Hematopoietic multipotent progenitor cell (in vitro differentiated cells): ENCODE data around the gene USP6NL. TPM values are rescaled to one million over a fixed set of nuclear protein-coding genes. Genes with fewer than 3 reads are reported as not detected.
A peak's percentile ranks its signal among the peaks of the same experiment; 100 is the strongest.

Source experiments
- DNase-seq, 3 donors: peaks; one replicate each; pipeline ENCODE4 v3.0.0-alpha.2; 2011 to 2015; ENCODE audit warnings: low read depth in 2 of 3, low spot score in 2 of 3
- total RNA-seq: library from RNA; depleted of rRNA; stranded (reverse); fragments of >200 nt; gene quantifications from one replicate; pipeline ENCODE4 v1.2.3, GENCODE V29; 2012

USP6NL gene
- total RNA-seq, 1 donor, result 18.9 TPM

DNA sequence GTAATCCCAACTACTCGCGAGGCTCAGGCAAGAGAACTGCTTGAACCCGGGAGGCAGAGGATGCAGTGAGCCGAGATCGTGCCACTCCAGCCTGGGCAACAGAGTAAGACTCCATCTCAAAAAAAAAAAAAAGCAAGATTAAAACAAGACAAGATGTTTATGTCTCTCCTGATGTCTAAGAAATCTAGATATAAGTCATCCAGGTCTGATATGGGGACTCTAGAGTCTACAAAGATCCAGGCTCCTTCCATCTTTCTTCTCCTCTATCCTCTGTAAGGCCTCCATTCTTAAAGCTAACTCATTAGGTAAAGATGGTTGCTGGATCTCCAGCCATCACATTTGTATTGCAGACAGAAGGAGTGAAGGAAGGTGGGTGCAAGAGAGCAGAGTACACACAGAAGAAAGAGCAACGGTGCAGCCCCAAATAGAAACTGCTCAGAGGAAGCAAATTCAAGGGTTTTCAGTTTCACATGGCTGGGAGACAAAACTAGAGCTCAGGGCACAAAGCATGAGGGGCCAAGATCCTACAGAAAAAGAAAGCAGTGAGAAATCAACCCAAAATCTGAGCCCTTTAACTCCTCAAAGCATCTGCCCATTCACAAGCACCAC lies 57.6 kb downstream of the USP6NL start:
- DNase-seq, result no peak

DNA sequence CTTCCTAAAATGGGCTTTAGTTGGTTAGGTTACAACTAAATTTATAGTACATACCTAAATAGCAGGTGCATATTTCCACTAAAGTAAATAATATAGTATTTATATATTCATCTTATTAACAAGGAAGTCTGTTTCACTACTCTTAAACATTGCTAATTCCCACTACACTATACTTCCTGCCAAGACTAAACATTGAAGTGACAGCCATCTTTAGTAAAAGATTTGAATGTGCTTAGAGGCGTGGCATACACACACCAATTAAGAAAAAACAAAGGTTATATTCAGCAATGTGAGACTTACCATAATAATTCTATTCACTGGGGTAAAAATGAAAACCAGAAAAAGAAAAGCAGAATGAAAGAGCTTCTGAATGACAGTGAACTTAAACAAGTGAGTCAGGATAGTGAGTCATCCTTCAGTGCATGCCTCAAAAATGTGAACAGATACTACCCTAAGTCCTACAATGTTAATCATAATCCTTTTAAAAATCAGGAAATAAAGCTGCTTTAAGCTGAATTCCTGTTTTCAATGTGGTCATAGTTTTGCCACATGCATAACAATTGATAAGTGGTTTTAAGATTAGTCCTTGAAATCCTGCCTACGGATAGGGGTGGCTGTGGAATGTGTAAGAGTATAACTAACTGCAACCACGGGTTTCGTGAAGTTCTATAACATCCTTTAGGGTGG lies 59.4 kb downstream of the USP6NL start:
- DNase-seq, result peak in 2 of 3 donors; percentile 42 to 73

DNA sequence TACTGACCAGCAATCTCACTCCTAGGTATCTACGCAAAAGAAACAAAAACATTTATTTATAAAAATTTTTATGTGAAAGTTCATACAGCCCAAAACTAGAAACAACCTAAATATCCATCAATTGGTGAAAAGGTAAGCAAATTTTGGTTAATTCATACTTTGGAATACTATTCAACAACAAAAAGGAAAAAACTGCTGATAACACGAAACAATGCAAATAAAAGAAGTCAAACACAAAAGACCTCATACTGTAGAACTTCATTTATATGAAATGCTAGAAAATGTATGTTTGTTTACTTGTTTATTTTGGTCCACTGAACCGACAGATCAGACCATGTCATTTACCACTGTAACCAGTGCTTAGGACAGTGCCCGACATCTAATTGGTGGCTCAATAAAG lies 60.3 kb downstream of the USP6NL start:
- no peak for DNase-seq

DNA sequence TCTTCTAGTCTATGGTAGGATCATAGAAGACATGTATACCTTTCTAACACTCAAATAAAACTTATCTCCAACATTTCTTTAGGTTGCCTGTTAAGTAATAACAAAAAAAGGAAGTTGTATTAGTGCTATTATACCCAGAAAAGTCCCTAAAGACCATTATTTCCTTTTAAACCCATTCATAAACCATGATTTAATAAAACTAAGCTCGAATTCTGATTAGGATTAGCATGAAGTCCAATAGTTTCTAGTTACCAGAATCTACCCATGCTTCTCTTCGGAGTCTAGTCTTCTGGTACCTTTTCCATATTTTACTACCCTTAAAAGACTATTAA lies 62.7 kb downstream of the USP6NL start:
- no peak for DNase-seq

DNA sequence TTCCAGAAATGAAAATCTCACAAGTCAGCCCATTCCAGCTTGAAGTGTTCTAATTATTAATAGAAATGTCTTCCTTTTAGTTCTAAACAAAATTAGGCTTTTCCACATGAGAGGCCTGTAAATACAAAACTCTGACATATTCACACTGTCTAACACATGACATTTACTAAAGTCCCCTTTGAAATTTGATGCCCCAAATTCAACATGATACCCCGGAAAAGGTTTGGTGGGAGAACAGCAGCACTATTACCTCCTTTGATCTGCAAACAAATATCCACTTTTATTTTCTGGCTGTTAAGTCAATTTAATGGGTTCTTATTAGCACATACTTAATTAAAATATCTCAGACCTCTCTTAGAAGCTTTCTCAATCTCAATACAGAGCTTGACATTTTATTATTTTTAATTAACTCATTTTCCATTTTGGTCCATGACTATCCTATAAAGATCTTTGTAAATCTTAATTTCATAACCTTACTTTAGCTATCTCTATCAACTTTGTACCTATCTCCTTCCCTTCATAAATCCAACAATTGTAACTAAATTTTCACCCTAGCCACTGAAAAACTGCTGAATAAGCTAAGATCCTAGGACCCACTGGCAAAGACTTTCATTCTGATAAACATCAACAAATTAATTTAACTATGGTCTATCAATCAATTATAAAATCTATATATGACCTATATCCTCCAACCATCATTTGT lies 63.2 kb downstream of the USP6NL start:
- no peak for DNase-seq

DNA sequence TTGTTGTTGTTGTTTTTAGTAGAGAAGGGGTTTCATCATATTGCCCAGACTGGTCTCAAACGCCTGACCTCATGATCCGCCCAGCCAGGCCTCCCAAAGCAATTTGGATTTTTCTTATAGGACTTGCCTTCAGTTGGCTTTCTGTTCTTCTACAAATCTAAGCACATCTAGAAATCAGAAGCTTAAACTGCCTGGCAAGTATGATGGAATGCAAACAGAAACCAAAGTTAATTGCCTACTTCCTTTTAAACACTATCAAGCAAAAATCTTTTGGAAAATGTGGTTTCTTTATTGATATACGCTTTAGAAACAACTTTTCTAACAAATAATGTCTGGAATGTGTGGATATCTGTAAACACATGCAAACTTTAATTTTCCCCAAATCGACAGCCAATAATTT lies 64.9 kb downstream of the USP6NL start:
- no peak for DNase-seq

DNA sequence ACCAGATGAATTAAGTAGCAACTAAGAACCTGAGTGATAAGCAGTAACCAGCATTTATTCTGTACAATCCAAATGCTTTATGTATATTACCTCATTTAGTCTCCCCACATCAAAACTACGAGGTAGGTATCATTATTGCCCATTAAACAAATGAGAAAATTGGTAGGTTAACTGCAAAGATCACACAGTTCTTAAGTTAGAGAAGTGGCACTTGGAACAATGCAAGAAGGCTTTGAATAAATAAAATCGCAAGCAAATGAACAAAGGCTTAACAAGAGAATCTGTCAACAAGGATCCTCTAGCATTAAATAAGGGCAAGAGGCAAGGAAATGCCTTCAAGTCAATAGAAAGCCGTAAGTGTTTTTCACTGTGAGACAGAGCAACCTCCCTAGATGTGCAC lies 70.2 kb downstream of the USP6NL start:
- DNase-seq, result no peak

DNA sequence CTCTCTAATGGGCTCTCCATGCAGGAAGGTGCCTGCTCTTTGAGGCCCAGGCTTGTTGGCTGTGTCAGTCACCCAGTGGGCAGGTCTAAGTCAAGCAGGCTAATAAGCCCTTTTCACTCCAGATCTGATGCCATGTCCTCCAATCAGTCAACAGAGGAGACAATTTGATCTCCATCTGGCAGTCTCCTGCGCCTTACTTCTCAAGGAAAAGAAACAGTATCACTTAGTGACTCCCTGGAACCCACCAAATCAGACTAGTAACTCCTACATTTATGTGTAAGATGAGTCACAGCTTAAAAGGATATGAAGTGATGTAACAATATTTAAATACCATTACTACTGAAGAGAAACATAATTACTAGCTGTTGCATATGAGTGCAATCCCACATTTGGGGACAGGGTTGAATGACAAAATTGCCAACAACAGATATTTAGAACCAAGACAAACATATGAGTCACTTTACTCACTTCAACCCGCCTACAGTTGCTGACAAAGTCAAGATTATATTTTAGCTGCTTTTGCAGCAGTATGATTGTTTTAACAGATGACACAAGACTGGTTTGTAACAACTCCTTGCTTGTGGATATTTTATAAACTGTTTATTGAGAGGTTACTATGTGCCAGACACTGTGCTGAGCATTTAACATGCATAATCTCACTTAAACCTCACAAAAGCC lies 72.1 kb downstream of the USP6NL start:
- no peak for DNase-seq

DNA sequence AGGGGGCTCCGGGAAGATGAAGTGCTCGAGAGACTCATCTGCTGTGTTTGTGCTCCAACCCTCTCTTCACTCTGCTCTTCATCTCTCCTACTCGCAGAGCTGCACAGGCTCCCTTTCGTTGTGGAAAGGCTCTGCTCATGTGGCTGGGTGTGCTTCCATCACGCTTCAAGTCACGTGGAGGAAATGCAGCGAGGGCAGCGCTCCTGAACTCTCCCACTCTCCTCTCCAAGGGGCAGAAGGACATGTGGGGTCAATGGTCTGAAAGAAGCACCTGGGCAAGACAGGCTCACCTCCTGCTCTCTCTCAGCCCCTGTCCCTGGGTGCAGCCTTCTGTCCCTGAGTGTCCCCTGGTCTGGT lies 72.6 kb downstream of the USP6NL start:
- no peak for DNase-seq

DNA sequence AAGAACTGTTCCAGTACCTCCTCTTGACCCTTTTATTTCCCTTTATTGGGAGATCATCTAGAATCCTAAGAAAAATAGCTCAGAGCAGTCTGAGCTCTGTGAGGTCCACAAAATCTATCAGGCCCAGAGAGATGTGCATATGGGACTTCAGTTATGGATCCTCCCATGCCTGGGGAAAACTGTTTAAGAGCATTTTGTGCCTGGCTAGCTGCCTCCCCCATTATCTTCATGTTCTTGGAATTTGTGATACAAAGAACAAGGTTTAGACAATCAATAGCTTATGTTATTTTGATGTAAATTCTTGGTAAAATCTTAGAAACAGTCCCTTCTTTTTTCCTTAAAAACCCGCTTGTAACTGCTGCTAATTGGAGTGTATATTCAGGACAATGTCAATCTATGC lies 75.2 kb downstream of the USP6NL start:
- no peak for DNase-seq

DNA sequence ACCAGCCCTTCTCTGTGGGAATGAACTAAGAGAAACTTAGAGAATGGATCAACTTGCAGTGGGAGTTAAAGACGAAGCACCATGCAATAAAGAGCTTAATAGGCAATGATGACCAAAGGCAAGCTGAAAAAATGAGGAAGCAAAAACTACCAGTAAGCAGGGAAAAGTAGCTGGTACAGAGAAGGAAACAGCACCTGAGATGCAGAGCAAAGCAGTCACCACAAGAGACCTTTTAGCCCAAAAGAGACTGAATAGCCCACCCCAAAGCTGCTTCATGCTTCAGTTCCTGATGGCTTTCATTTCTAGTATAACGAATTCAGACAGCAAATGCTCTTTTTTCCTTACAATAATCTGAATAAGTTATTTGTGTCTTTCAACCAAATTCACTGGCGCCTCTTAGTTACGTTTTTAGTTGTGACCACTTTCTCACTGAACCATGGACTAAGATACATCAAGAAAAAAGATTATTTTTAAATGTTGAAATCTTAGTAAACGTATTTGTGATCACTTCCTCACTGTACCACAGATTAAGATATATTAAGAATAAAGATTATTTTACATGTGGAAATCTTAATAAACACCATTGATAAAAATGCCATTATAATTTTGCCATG lies 76.0 kb downstream of the USP6NL start:
- peak in 1 of 3 donors; percentile 38 for DNase-seq

DNA sequence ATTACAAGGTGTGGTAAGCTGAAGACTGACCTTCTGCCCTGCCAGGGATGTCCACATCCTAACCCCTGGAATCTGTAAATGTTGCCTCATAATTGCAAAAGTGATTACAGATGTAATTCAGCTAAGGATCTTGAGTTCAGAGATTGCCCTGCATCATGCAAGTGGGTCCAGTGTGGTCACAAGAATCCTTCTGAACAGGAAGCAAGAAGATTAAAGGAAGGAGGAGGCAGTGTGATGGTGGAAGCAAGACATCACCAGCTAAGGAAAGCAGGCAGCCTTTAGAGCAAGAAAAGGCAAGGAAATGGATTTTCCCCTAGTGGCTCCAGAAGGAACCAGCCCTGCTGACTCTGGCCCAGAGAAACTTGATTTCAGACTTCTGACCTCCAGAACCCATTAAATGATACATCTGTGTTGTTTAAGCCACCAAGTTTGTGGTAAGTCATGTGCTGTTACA lies 78.1 kb downstream of the USP6NL start:
- DNase-seq, result peak in 1 of 3 donors; percentile 40

DNA sequence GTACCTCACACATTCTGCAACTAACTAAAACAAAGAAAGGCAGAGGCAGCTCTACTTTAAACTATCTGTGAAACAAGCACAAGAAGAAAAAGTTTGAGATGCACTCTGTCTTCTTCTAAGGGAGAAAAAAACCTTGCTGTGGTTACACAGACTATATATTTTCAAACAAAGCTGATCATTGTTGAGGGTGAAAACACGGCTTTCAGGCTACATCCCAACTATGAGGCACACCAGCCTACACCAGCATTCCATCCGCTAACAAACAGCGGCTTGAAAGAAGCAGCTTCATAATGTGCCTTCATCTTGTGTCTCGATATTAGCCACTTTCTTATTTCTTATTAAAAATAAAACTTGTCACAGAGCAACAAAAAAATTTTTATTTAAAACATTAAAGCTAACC lies 79.1 kb downstream of the USP6NL start:
- no peak for DNase-seq

DNA sequence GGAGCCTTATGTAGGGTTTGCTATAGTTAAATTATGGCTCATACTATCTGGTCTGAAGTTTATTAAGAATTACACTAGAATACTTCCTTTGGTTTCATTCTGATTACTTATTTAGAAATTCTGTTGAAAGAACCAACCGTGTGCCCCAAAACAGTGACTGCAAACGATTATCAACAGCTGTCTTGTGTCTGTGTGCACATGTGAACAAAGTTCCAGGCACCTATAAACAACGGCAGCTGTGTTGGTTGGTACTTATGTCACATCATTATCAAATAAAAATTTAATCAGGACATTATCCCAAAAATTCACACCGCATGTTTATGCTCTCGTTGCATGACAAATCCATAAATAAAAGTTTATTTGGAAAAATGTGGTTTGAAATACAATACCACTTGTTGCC lies 80.6 kb downstream of the USP6NL start:
- DNase-seq, result no peak

DNA sequence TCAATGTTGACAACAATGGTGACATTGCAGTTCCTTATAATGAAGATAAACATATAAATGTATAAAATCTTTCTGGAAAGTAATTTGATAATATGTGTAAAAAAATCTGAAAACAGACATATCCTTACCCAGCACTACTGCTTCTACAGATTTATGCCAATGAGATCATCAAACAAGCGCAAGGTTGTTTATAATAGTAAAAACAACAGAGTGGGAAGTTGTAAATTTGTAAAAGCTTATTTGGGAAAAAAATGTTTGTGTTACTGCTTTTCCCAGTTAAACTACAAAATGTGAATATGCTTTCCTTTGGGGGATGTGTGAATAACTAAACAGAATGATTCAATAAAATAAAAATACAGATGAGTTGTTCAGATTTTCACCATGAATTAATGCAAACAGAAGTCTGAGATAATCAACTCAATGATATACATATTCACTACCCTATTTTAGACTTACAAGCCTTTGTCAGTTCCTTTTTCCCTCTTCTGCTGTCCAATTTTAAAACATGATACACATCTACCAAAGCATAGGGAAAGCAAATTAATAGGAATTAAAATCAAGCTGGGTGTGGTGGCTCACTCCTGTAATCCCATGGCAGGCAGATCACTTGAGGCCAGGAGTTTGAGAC lies 82.1 kb downstream of the USP6NL start:
- no peak for DNase-seq

DNA sequence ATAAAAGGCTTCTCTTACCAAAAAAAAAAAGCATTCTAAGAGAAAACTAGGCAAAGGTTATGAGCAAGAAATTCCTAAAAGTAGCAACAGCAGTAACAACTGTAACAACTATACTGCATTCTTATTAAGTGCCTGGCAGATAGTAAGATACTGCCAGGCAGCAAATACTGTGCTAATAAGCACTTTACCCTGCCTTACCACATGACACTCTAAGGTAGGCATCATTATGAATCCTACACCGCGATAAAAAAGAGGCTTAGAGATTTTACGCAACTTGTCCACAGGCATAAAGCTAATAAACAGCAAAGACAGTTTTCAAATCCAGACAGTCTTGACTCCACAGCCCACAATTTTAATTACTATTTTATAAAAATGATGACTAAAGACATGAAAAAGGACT lies 83.2 kb downstream of the USP6NL start:
- DNase-seq, result no peak

DNA sequence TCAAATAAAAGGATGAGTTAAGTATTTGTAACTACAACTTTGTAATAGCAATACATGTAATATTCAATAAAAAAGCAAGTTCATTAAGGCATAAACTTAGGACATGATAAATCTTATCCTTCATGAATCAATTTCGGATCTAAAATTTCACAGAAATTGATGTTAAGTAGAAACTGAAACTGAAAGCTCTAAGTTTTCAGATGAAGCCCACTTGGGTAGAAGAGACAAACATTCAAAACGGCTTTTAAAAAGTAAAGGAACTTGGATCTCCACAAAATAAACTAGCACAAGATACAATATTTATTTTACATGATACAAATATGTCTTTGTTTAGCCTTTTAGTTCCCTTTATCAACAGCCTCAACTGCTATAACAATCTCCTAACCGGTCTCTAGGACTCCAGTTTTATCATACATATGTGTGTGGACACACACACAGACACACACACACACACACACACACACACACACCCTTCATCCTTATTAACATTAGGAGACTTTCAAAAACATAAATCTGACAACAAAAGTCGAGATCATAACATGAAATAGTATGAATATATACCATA lies 83.7 kb downstream of the USP6NL start:
- peak in 2 of 3 donors; percentile 29 to 52 for DNase-seq

DNA sequence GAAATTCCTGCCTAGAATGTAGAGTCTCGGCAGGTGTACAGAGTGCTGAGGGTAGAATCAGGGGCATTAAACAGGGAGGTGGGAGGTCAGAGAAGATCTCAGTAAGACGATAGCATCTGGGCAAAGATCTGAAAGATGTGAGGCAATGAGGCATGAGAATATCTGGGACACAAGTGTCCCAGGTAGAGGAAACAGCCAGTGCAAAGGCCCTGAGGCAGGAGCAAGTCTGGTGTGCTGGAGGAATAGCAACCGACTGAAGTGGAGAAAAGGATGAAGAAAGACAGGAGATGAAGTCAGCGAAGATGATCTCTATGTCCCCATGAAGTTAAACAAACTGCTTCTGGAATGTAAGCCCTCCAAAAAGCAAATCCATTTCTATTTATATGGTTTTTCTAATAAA lies 84.4 kb downstream of the USP6NL start:
- DNase-seq, result no peak

DNA sequence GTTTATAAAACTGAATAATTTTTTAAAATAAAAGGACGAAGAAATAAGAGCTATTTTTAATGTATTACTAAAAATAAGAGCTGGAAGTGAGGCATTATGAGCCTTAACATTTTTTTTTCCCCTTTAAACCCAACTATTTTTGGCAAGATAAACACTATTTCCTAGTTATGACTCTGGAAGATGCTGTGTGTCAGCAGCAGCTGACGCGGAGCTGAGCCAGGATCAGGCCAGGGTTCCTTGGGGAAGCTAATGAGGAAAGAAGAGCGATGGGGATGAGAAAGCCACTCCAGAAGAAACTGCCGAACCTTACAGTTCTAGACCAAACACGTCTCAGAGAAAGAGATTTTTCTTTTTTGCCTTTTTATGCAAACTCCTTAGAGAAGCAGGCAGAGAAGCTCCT lies 85.9 kb downstream of the USP6NL start:
- no peak for DNase-seq

DNA sequence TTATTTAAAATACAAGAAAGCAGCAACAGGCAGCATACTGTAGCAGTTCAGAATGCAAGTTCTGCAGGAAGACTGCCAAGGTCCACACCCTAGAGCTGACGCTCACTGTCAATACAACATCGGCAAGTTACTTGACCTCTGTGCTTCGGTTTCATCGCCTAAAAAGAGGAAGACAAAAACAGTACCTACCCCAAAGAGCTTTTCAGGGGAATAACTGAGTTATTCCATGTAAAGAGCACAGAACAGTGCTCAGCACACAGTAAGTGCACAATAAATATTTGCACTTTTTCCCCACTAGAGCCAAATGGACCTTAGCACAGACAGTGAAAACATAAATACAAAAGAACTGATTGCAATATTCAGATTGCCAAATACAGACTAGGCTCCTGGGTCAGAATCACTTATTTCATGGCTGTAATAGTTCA lies 88.6 kb downstream of the USP6NL start:
- no peak for DNase-seq
